Activated CD4-positive, alpha-beta memory T cell treated with anti-CD3 and anti-CD28 coated beads for 36 hours (primary cell): Measurements from ENCODE around the gene SV2B. TPM values are rescaled to one million over a fixed set of nuclear protein-coding genes. Genes with fewer than 3 reads are reported as not detected.

Experiments
- CTCF ChIA-PET: fragments of 350-600 bp; sonication (Branson Sonifier 250); formaldehyde crosslinking; loops from one replicate; lab custom pipeline; 2021; ENCODE audit warnings: antibody characterized with exemption, inconsistent platforms; lab: Charles Lee
- POLR2A ChIA-PET: fragments of 350-600 bp; sonication (Branson Sonifier 250); formaldehyde crosslinking; loops from one replicate; lab custom pipeline; 2021; ENCODE audit warnings: antibody characterized with exemption; lab: Charles Lee
- DNase-seq: peaks from one replicate; pipeline ENCODE4 v3.0.0-alpha.2; 2020
- H3K27ac Mint-ChIP-seq: one replicate; pipeline ENCODE4 v1.8.0; 2021; ENCODE audit warnings: mixed read lengths
- H3K27me3 Mint-ChIP-seq: one replicate; pipeline ENCODE4 v1.8.0; 2021; ENCODE audit warnings: mixed read lengths
- H3K36me3 Mint-ChIP-seq: one replicate; pipeline ENCODE4 v1.8.0; 2021; ENCODE audit warnings: mixed read lengths
- H3K4me1 Mint-ChIP-seq: one replicate; pipeline ENCODE4 v1.8.0; 2021; ENCODE audit warnings: low read depth, mixed read lengths
- H3K4me3 Mint-ChIP-seq: one replicate; pipeline ENCODE4 v1.8.0; 2021; ENCODE audit warnings: mild to moderate bottlenecking, mixed read lengths
- H3K9me3 Mint-ChIP-seq: one replicate; pipeline ENCODE4 v1.8.0; 2021; ENCODE audit warnings: mixed read lengths
- intact Hi-C: fragments of 100-400 bp; cut with micrococcal nuclease; formaldehyde crosslinking; loops from one replicate; pipeline ENCODE4 v1.15.1; 2023
- total RNA-seq, 2 experiments: library from RNA; stranded (reverse); gene quantifications; one replicate each; pipeline ENCODE4 v1.2.3, GENCODE V29; 2021

The SV2B gene
- total RNA-seq, 2 experiments from 2014 or later: 0.02 to 0.05 TPM

- Mint-ChIP-seq H3K4me1 (no peaks in the 10 kb centered on the region), H3K36me3 (no peaks in the 10 kb centered on the region), H3K9me3 (no peaks in the 10 kb centered on the region), H3K27me3 (peaks cover 2% of the 10 kb centered on the region), H3K4me3 (no peak overlapping the region), H3K27ac (no peak overlapping the region)
- ChIA-PET CTCF (no interaction called here), POLR2A (no interaction called here)
- no peak for DNase-seq
- intact Hi-C loops: no loop called here
Observed at GRCh38 chr15:91290553-91290952, 190.5 kb downstream of the SV2B start.

GRCh38 chr15:91291673-91292072, 191.6 kb downstream of the SV2B start:
- CTCF ChIA-PET: no interaction called here
- Mint-ChIP-seq H3K9me3 (no peaks in the 10 kb centered on the region), H3K27ac (no peak overlapping the region), H3K4me1 (no peaks in the 10 kb centered on the region), H3K36me3 (no peaks in the 10 kb centered on the region), H3K27me3 (peaks cover 2% of the 10 kb centered on the region), H3K4me3 (peak overlapping the region; percentile 6)
- intact Hi-C loops: no loop called here
- no peak for DNase-seq
- POLR2A ChIA-PET: no interaction called here

DNA sequence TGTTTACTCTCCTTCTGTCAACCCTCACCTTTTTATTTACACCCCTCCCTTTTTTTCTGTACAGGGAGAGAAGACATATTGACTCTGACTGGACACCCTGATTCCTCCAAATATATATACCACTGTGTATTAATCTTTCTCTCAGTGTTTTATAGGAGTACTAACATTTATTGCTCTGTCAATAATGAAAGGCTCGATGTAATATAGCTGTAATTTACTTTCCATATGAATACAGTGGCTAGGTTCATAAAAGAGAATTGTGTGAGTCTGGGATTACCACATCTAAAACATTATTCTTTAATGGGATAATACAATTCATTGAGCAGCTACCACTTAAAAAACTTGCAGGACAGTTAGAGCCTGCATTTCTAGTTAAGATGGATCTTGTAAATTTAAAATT, 194.3 kb downstream of the SV2B start:
- ChIA-PET POLR2A (no interaction called here), CTCF (interaction anchor here (1.9 kb wide), 1 partner anchor 8 kb away, joined by 5 read pairs; no protein-coding TSS in a partner anchor)
- Mint-ChIP-seq H3K36me3 (no peaks in the 10 kb centered on the region), H3K27me3 (peaks cover 7% of the 10 kb centered on the region), H3K9me3 (no peaks in the 10 kb centered on the region), H3K27ac (no peak overlapping the region), H3K4me3 (no peak overlapping the region), H3K4me1 (no peaks in the 10 kb centered on the region)
- DNase-seq: no peak
- intact Hi-C loops: no loop called here

DNA sequence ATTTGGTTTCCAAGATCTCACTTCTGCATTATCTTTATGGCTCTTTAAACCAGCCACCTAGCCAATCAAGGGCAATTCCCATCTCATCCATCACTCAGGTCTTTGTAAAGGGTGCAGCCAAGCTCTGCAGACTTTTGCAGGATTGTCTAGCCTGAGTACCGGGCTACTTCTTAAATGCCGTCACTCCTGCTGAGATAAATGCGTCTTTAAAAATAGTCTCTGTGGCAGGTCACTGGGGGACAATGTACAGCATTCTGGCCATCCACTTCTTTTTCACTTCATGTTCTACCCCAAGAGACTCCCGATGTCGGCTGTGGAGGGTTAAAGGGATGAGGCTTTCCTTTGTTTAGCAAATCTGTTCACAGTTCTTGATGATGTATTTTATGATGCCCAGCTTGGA, 194.7 kb downstream of the SV2B start:
- Mint-ChIP-seq H3K4me1 (no peaks in the 10 kb centered on the region), H3K27ac (no peak overlapping the region), H3K27me3 (peaks cover 7% of the 10 kb centered on the region), H3K9me3 (no peaks in the 10 kb centered on the region), H3K36me3 (no peaks in the 10 kb centered on the region), H3K4me3 (no peak overlapping the region)
- CTCF ChIA-PET: interaction anchor here (1.9 kb wide), 1 partner anchor 8 kb away, joined by 5 read pairs; no protein-coding TSS in a partner anchor
- no peak for DNase-seq
- intact Hi-C loops: no loop called here
- POLR2A ChIA-PET: no interaction called here

GRCh38 chr15:91298101-91298500, 198.0 kb downstream of the SV2B start:
- ChIA-PET CTCF (interaction anchor here (0.7 to 1.2 kb wide), 2 partner anchors 14 to 780 kb away, joined by 3 read pairs; no protein-coding TSS in a partner anchor), POLR2A (interaction anchor here (1.0 kb wide), 1 partner anchor 11 kb away, joined by 3 read pairs; no protein-coding TSS in a partner anchor)
- Mint-ChIP-seq H3K4me3 (no peak overlapping the region), H3K27ac (no peak overlapping the region), H3K4me1 (peaks cover 2% of the 10 kb centered on the region), H3K9me3 (no peaks in the 10 kb centered on the region), H3K27me3 (peaks cover 7% of the 10 kb centered on the region), H3K36me3 (no peaks in the 10 kb centered on the region)
- intact Hi-C loops: no loop called here
- DNase-seq: no peak

- ChIA-PET POLR2A (no interaction called here), CTCF (interaction anchor here (0.6 to 5.5 kb wide), 32 partner anchors 9 to 779 kb away, joined by 3 to 44 read pairs (median 4); no protein-coding TSS in a partner anchor)
- DNase-seq: peak; percentile 28
- H3K4me1 Mint-ChIP-seq: peaks cover 21% of the 10 kb centered on the region
- H3K9me3 Mint-ChIP-seq: no peaks in the 10 kb centered on the region
- H3K27ac Mint-ChIP-seq: no peak overlapping the region
- no peak overlapping the region for H3K4me3 Mint-ChIP-seq
- H3K27me3 Mint-ChIP-seq: peaks cover 10% of the 10 kb centered on the region
- no peaks in the 10 kb centered on the region for H3K36me3 Mint-ChIP-seq
- intact Hi-C loops: loop anchor here (1.0 to 2.0 kb wide), 3 partner anchors 219 to 774 kb away; no protein-coding TSS in a partner anchor
Observed at GRCh38 chr15:91302588-91303439, 202.8 kb downstream of the SV2B start.

DNA sequence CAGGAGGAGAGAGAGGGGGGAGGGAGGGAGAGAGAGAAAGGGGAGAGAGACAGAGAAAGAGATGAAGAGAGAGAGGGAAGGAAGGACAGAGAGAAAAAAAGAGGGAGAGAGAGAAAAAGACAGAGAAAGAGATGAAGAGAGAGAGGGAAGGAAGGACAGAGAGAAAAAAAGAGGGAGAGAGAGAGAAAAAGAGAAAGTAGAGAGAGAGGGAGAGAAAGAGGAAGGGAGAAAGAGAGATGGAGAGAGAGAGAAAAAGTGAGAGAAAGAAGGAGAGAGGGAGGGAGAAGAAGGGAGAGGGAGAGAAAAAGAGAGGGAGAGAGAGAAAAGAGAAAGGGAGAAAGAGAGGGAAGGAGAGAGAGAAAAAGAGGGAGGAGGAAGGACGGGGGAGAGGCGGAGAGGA, 204.2 kb downstream of the SV2B start:
- Mint-ChIP-seq H3K4me3 (no peak overlapping the region), H3K9me3 (no peaks in the 10 kb centered on the region), H3K27me3 (peaks cover 8% of the 10 kb centered on the region), H3K27ac (no peak overlapping the region), H3K36me3 (no peaks in the 10 kb centered on the region), H3K4me1 (peaks cover 32% of the 10 kb centered on the region)
- POLR2A ChIA-PET: no interaction called here
- CTCF ChIA-PET: interaction anchor here (0.7 to 5.5 kb wide), 8 partner anchors 8 to 774 kb away, joined by 3 to 44 read pairs (median 14); no protein-coding TSS in a partner anchor
- intact Hi-C loops: no loop called here
- no peak for DNase-seq

- DNase-seq: no peak
- Mint-ChIP-seq H3K27ac (no peak overlapping the region), H3K4me1 (peaks cover 38% of the 10 kb centered on the region), H3K27me3 (peaks cover 10% of the 10 kb centered on the region), H3K4me3 (no peak overlapping the region), H3K36me3 (no peaks in the 10 kb centered on the region), H3K9me3 (no peaks in the 10 kb centered on the region)
- ChIA-PET POLR2A (no interaction called here), CTCF (interaction anchor here (3.4 to 5.5 kb wide), 3 partner anchors 401 to 773 kb away, joined by 22 to 44 read pairs (median 28); no protein-coding TSS in a partner anchor)
- intact Hi-C loops: loop anchor here (5.0 kb wide), 1 partner anchor 118 kb away; no protein-coding TSS in a partner anchor
Observed at GRCh38 chr15:91304786-91305185, 204.7 kb downstream of the SV2B start.

DNA sequence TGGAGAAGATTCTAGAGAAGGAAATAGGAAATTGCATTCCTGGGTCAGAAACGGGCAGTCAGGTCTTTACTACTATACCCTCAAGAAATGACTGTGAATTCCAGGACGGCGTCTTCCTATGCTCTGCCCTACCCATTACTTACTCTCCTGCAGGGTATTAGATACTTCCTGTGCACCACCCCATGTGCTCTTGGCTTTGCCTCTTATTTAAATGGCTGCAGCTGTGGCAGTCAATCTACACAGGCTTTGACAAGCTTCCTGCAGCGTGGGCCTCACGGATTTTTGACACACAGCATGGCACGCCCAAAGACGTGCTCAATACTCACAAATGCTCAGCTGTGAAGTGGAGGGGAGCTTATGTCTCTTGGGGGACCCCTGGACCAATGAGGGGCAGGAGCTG, 206.1 kb downstream of the SV2B start:
- H3K4me3 Mint-ChIP-seq: no peak overlapping the region
- intact Hi-C loops: loop anchor here (5.0 kb wide), 1 partner anchor 116 kb away; no protein-coding TSS in a partner anchor
- peaks cover 11% of the 10 kb centered on the region for H3K27me3 Mint-ChIP-seq
- CTCF ChIA-PET: no interaction called here
- POLR2A ChIA-PET: no interaction called here
- H3K27ac Mint-ChIP-seq: no peak overlapping the region
- H3K4me1 Mint-ChIP-seq: peaks cover 44% of the 10 kb centered on the region
- no peaks in the 10 kb centered on the region for H3K9me3 Mint-ChIP-seq
- no peaks in the 10 kb centered on the region for H3K36me3 Mint-ChIP-seq
- no peak for DNase-seq

- no peak overlapping the region for H3K27ac Mint-ChIP-seq
- no peak for DNase-seq
- no peaks in the 10 kb centered on the region for H3K36me3 Mint-ChIP-seq
- H3K4me3 Mint-ChIP-seq: no peak overlapping the region
- CTCF ChIA-PET: no interaction called here
- intact Hi-C loops: loop anchor here (5.0 kb wide), 1 partner anchor 115 kb away; no protein-coding TSS in a partner anchor
- H3K27me3 Mint-ChIP-seq: peaks cover 11% of the 10 kb centered on the region
- H3K9me3 Mint-ChIP-seq: no peaks in the 10 kb centered on the region
- POLR2A ChIA-PET: interaction anchor here (0.8 kb wide), 1 partner anchor 14 kb away, joined by 3 read pairs; no protein-coding TSS in a partner anchor
- peaks cover 56% of the 10 kb centered on the region for H3K4me1 Mint-ChIP-seq
Observed at GRCh38 chr15:91307601-91308000, 207.5 kb downstream of the SV2B start.

DNA sequence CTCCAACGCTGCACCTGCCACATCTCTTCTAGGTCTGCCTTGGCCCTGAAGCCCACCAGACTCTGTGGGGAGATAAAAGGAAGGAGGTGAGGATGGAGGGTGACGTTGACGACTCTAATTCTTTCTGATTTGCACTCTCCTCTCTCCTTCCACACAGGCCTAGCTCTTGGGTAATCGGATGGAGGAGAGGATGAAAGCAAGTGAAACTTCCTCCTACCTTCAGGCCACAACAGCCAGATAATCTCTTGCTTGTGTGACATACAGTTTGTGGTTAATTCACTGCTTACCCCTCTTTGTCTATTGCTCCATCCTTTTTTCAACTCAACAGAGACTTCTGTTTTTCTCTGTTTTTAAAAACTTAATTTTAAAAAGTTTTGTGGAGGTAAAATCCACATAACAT, 208.1 kb downstream of the SV2B start:
- Mint-ChIP-seq H3K4me3 (no peak overlapping the region), H3K27me3 (peaks cover 11% of the 10 kb centered on the region), H3K9me3 (no peaks in the 10 kb centered on the region), H3K36me3 (no peaks in the 10 kb centered on the region), H3K27ac (no peak overlapping the region), H3K4me1 (peaks cover 60% of the 10 kb centered on the region)
- ChIA-PET POLR2A (interaction anchor here (0.8 kb wide), 1 partner anchor 14 kb away, joined by 3 read pairs; no protein-coding TSS in a partner anchor), CTCF (interaction anchor here (1.0 kb wide), 1 partner anchor 398 kb away, joined by 4 read pairs; no protein-coding TSS in a partner anchor)
- intact Hi-C loops: loop anchor here (1.0 to 5.0 kb wide), 4 partner anchors 114 to 545 kb away; partner anchors contain the start of gene SLCO3A1
- no peak for DNase-seq

DNA sequence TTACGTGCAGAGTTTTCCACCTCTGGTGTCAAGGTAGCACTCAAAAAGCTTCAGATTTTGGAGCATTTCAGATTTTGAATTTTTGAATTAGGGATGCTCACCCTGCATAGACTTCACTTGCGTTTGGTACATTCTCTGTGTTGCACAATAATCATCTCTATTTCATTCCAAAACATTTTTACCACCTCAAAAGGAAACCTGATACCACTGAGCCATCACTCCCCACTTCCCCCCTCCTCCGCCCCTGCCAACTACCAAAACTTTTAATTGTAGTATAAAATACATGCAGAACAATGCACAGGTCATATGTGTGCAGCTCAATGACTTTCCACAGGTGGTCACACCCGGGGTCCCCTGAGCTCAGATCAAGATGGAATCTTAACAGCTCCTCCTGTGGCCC, 208.8 kb downstream of the SV2B start:
- Mint-ChIP-seq H3K27me3 (peaks cover 9% of the 10 kb centered on the region), H3K36me3 (peaks cover 2% of the 10 kb centered on the region), H3K4me1 (peaks cover 58% of the 10 kb centered on the region), H3K9me3 (no peaks in the 10 kb centered on the region), H3K27ac (no peak overlapping the region), H3K4me3 (no peak overlapping the region)
- intact Hi-C loops: loop anchor here (1.0 to 5.0 kb wide), 4 partner anchors 113 to 544 kb away; partner anchors contain the start of gene SLCO3A1
- ChIA-PET CTCF (interaction anchor here (0.6 to 1.0 kb wide), 3 partner anchors 74 to 1009 kb away, joined by 3 to 4 read pairs (median 3); no protein-coding TSS in a partner anchor), POLR2A (interaction anchor here (1.4 kb wide), 1 partner anchor 11 kb away, joined by 3 read pairs; no protein-coding TSS in a partner anchor)
- DNase-seq: peak; percentile 59
